ENCODE measurements around the gene DIPK1C. TPM values are rescaled to one million over a fixed set of nuclear protein-coding genes. Genes with fewer than 3 reads are reported as not detected.

DIPK1C gene
- total RNA-seq, 1 experiment from 2014 or later, result not detected

DNA sequence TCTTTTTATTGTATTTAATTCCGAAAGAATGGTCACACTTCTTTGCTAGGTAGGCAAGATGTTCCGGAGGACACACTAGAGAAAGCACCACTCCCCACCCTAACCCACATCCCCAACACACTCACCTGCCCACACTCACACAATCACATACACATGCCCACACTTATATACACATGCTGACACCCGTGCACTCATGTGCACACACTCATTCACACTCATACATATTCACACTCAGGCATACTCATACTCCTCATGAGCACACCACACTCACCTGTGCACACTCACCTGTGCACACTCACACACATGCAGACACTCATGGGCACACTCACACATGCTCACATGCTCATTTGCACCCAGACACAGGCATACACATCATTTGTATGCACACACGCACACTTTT, 21.4 kb downstream of the DIPK1C start:
- Mint-ChIP-seq H3K36me3 (ENCODE audit: insufficient read depth, unreplicated experiment) (no peaks in the 10 kb centered on the region), H3K9me3 (ENCODE audit: low read depth, unreplicated experiment) (no peaks in the 10 kb centered on the region), H3K27ac (ENCODE audit: unreplicated experiment) (no peak overlapping the region), H3K4me3 (ENCODE audit: low read depth, unreplicated experiment) (no peak overlapping the region), H3K4me1 (ENCODE audit: low read depth, unreplicated experiment) (no peaks in the 10 kb centered on the region), H3K27me3 (ENCODE audit: unreplicated experiment) (peaks cover 80% of the 10 kb centered on the region)
- TF ChIP-seq CTCF (IDR thresholded peaks at IDR 0.05; ENCODE audit: unreplicated experiment), result no peak
- CTCF ChIA-PET, result no interaction called here
- BruUV-seq (replicated peaks), result no TSS peak
- DNase-seq, result no peak
- intact Hi-C loops (cut with micrococcal nuclease; ENCODE audit: unreplicated experiment), result no loop called here

- no peak overlapping the region for H3K4me3 Mint-ChIP-seq (ENCODE audit: low read depth, unreplicated experiment)
- no peaks in the 10 kb centered on the region for H3K36me3 Mint-ChIP-seq (ENCODE audit: insufficient read depth, unreplicated experiment)
- no peak for DNase-seq
- H3K4me1 Mint-ChIP-seq (ENCODE audit: low read depth, unreplicated experiment), result no peaks in the 10 kb centered on the region
- no peak overlapping the region for H3K27ac Mint-ChIP-seq (ENCODE audit: unreplicated experiment)
- peaks cover 93% of the 10 kb centered on the region for H3K27me3 Mint-ChIP-seq (ENCODE audit: unreplicated experiment)
- no TSS peak for BruUV-seq (replicated peaks)
- no peaks in the 10 kb centered on the region for H3K9me3 Mint-ChIP-seq (ENCODE audit: low read depth, unreplicated experiment)
- intact Hi-C loops (cut with micrococcal nuclease; ENCODE audit: unreplicated experiment), result no loop called here
- TF ChIP-seq CTCF (IDR thresholded peaks at IDR 0.05; ENCODE audit: unreplicated experiment), result no peak
- CTCF ChIA-PET, result interaction anchor here (1.3 kb wide), 1 partner anchor 8 kb away, joined by 3 read pairs; no protein-coding TSS in a partner anchor
These were observed 22.6 kb downstream of the DIPK1C start for GRCh38 chr18:74434466-74434865.

DNA sequence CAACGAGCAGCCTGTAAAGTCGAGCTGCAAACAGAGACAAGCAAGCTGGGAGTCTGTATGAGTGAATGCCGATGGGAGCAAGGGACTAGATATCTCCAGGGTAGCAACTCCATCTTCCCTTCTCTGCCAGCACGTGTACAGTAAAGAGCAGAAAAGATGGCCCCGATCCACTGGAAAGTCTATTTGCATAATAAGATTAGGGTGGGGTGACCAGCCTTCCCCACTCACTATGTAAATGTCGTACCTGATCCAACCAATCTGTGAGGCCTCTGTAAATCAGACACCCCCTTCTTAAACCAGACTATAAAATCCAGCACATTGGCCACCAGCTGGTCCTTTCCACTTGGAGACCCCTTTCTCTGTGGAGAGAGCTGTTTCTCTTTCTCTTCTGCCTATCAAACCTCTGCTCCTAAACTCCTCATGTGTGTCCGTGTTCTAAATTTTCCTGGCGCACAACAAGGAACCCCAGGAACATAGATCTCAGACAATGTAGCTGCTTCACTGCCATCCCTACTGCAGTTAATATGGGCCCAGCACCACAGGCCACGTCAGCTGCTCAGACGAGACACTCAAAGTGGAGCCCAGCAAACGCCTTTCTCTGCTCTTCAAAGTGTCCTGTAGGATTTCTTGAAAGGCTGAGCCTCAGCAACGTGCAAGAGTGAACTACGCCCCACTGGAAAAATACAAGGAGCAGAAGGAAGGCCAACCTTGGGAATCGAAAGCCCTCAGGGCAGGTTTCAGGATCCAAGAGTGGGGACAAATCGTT, 26.1 kb downstream of the DIPK1C start:
- BruUV-seq (replicated peaks), result no TSS peak
- H3K27ac Mint-ChIP-seq (ENCODE audit: unreplicated experiment), result no peak overlapping the region
- no peak for TF ChIP-seq CTCF (IDR thresholded peaks at IDR 0.05; ENCODE audit: unreplicated experiment)
- peaks cover 98% of the 10 kb centered on the region for H3K27me3 Mint-ChIP-seq (ENCODE audit: unreplicated experiment)
- no peaks in the 10 kb centered on the region for H3K36me3 Mint-ChIP-seq (ENCODE audit: insufficient read depth, unreplicated experiment)
- no peak for DNase-seq
- H3K9me3 Mint-ChIP-seq (ENCODE audit: low read depth, unreplicated experiment), result peaks cover 3% of the 10 kb centered on the region
- H3K4me3 Mint-ChIP-seq (ENCODE audit: low read depth, unreplicated experiment), result no peak overlapping the region
- CTCF ChIA-PET, result interaction anchor here (1.5 kb wide), 1 partner anchor 10 kb away, joined by 4 read pairs; no protein-coding TSS in a partner anchor
- intact Hi-C loops (cut with micrococcal nuclease; ENCODE audit: unreplicated experiment), result no loop called here
- no peaks in the 10 kb centered on the region for H3K4me1 Mint-ChIP-seq (ENCODE audit: low read depth, unreplicated experiment)

GRCh38 chr18:74430231-74430630, 26.9 kb downstream of the DIPK1C start:
- DNase-seq, result no peak
- Mint-ChIP-seq H3K9me3 (ENCODE audit: low read depth, unreplicated experiment) (peaks cover 3% of the 10 kb centered on the region), H3K27ac (ENCODE audit: unreplicated experiment) (no peak overlapping the region), H3K36me3 (ENCODE audit: insufficient read depth, unreplicated experiment) (no peaks in the 10 kb centered on the region), H3K4me1 (ENCODE audit: low read depth, unreplicated experiment) (no peaks in the 10 kb centered on the region), H3K4me3 (ENCODE audit: low read depth, unreplicated experiment) (no peak overlapping the region), H3K27me3 (ENCODE audit: unreplicated experiment) (peaks cover 94% of the 10 kb centered on the region)
- CTCF ChIA-PET, result no interaction called here
- intact Hi-C loops (cut with micrococcal nuclease; ENCODE audit: unreplicated experiment), result no loop called here
- no peak for TF ChIP-seq CTCF (IDR thresholded peaks at IDR 0.05; ENCODE audit: unreplicated experiment)
- no TSS peak for BruUV-seq (replicated peaks)

All from Calu3 (cell line).